Naive thymus-derived CD4-positive, alpha-beta T cell (primary cell): ENCODE data around the gene SNAP25. TPM values are rescaled to one million over a fixed set of nuclear protein-coding genes. Genes with fewer than 3 reads are reported as not detected.

Experiments
- ATAC-seq: fragments of 150-1000 bp; cut with Tn5 transposase; 2 replicates; pipeline ENCODE4 v1.10.0; 2021; ENCODE audit warnings: mild to moderate bottlenecking, moderate library complexity
- CTCF ChIA-PET: fragments of 350-600 bp; sonication (Branson Sonifier 250); formaldehyde crosslinking; loops from one replicate; lab custom pipeline; 2021; ENCODE audit warnings: antibody characterized with exemption; lab: Charles Lee
- POLR2A ChIA-PET: fragments of 350-600 bp; sonication (Branson Sonifier 250); formaldehyde crosslinking; loops from one replicate; lab custom pipeline; 2021; ENCODE audit warnings: antibody characterized with exemption, inconsistent platforms; lab: Charles Lee
- DNase-seq, 9 donors: peaks; one replicate each; pipeline versions ENCODE4 v3.0.0 to v3.0.0-alpha.2; 2020 to 2022; ENCODE audit warnings: mixed read lengths in 1 of 9
- H3K27ac ChIP-seq: one replicate; pipeline ENCODE4 v1.7.0; 2013; ENCODE audit warnings: mild to moderate bottlenecking, low read depth, low read length, moderate library complexity
- H3K27me3 ChIP-seq, 2 donors: one replicate each; pipeline ENCODE4 v1.7.0; 2013; ENCODE audit warnings: low read length in 2 of 2, mild to moderate bottlenecking in 2 of 2, moderate library complexity in 2 of 2; ENCODE audit not compliant: control insufficient read depth in 2 of 2, insufficient read depth in 2 of 2
- H3K36me3 ChIP-seq, 3 experiments: 1 replicate in 2 of 3; 2 replicates in 1 of 3; pipeline ENCODE4 v1.7.0; 2013; ENCODE audit warnings: low read length in 3 of 3, mild to moderate bottlenecking in 3 of 3, moderate library complexity in 1 of 3; ENCODE audit not compliant: insufficient read depth in 3 of 3, control insufficient read depth in 2 of 3
- H3K4me1 ChIP-seq, 2 donors: one replicate each; pipeline ENCODE4 v1.7.0; 2013; ENCODE audit warnings: low read length in 2 of 2, mild to moderate bottlenecking in 2 of 2, moderate library complexity in 1 of 2; ENCODE audit not compliant: control insufficient read depth in 2 of 2, insufficient read depth in 2 of 2
- H3K4me3 ChIP-seq: 2 replicates; pipeline ENCODE4 v1.7.0; 2013; ENCODE audit warnings: mild to moderate bottlenecking, low read length
- H3K9me3 ChIP-seq, 3 experiments: 1 replicate in 2 of 3; 2 replicates in 1 of 3; pipeline ENCODE4 v1.7.0; 2013; ENCODE audit warnings: low read length in 3 of 3; ENCODE audit not compliant: control insufficient read depth in 2 of 3
- H3K27ac Mint-ChIP-seq, 9 donors: one replicate each; pipeline ENCODE4 v1.8.0; 2020 to 2022; ENCODE audit warnings: mixed read lengths in 9 of 9, mild to moderate bottlenecking in 8 of 9, moderate library complexity in 5 of 9, inconsistent platforms in 2 of 9
- H3K27me3 Mint-ChIP-seq, 5 donors: one replicate each; pipeline ENCODE4 v1.8.0; 2021 to 2022; ENCODE audit warnings: mixed read lengths in 5 of 5, mild to moderate bottlenecking in 1 of 5
- H3K36me3 Mint-ChIP-seq, 5 donors: one replicate each; pipeline ENCODE4 v1.8.0; 2020 to 2022; ENCODE audit warnings: mixed read lengths in 5 of 5, mild to moderate bottlenecking in 3 of 5, inconsistent platforms in 1 of 5
- H3K4me1 Mint-ChIP-seq, 7 donors: one replicate each; pipeline ENCODE4 v1.8.0; 2020 to 2022; ENCODE audit warnings: mixed read lengths in 7 of 7, mild to moderate bottlenecking in 3 of 7, inconsistent platforms in 1 of 7
- H3K4me3 Mint-ChIP-seq, 10 donors: one replicate each; pipeline ENCODE4 v1.8.0; 2020 to 2022; ENCODE audit warnings: mild to moderate bottlenecking in 10 of 10, mixed read lengths in 10 of 10, moderate library complexity in 6 of 10, inconsistent platforms in 2 of 10
- H3K9me3 Mint-ChIP-seq, 11 donors: one replicate each; pipeline ENCODE4 v1.8.0; 2020 to 2022; ENCODE audit warnings: mixed read lengths in 11 of 11, mild to moderate bottlenecking in 4 of 11, inconsistent platforms in 1 of 11, moderate library complexity in 1 of 11
- intact Hi-C, 2 donors: fragments of 100-400 bp; cut with micrococcal nuclease; formaldehyde crosslinking; loops; one replicate each; pipeline ENCODE4 v1.15.1; 2023
- polyA plus RNA-seq, 2 donors: library from polyadenylated mRNA; unstranded; fragments of 300-500 nt; fragmentation: Illumina TruSeq; gene quantifications; one replicate each; pipeline ENCODE4 v1.2.3, GENCODE V29; 2021
- total RNA-seq, 6 experiments: library from RNA in 5 of 6; stranded (reverse) in 5 of 6; gene quantifications; 1 replicate in 5 of 6; 2 replicates in 1 of 6; pipeline ENCODE4 v1.2.3 and lab custom pipeline; 2021 to 2026

Gene SNAP25
- total and polyA plus RNA-seq, 7 experiments from 2014 or later: 0.11 to 0.39 TPM; not detected in 5

DNA sequence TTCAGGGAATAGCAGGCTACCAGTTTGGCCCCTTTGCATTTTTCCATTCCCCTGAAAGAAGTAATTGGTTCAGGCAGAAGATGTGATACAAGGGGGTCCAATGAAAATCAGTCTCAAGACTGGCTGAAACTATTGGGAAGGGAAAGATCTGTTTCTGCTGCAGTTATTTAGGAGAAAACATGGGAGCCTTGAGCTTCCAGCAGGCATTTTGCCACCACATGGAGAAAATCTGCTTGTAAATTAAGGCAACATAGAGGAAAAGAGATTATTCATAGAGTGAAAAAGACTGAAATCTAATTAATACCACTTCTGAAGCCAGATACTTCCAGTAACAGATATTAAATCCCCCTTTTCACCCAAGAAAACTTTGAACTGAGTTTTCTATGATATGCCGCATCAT lies 44.2 kb upstream of the SNAP25 start:
- Histone ChIP-seq H3K9me3 (no peaks in the 10 kb centered on the region), H3K36me3 (no peaks in the 10 kb centered on the region), H3K27ac (no peak overlapping the region), H3K27me3 (peaks cover 2 to 3% of the 10 kb centered on the region in 2 donors), H3K4me3 (no peak overlapping the region), H3K4me1 (no peaks in the 10 kb centered on the region)
- H3K27me3 Mint-ChIP-seq: peaks cover 21 to 55% (median 47%) of the 10 kb centered on the region in 5 donors
- POLR2A ChIA-PET: no interaction called here
- CTCF ChIA-PET: no interaction called here
- H3K9me3 Mint-ChIP-seq: peaks cover 0 to 15% (median 3%) of the 10 kb centered on the region in 11 donors
- H3K4me1 Mint-ChIP-seq: peaks cover 5 to 13% (median 7%) of the 10 kb centered on the region in 7 donors
- H3K27ac Mint-ChIP-seq: no peak overlapping the region
- DNase-seq: no peak
- H3K36me3 Mint-ChIP-seq: peaks cover 0 to 4% (median 0%) of the 10 kb centered on the region in 5 donors
- H3K4me3 Mint-ChIP-seq: no peak overlapping the region
- no peak for ATAC-seq
- intact Hi-C loops: no loop called here

DNA sequence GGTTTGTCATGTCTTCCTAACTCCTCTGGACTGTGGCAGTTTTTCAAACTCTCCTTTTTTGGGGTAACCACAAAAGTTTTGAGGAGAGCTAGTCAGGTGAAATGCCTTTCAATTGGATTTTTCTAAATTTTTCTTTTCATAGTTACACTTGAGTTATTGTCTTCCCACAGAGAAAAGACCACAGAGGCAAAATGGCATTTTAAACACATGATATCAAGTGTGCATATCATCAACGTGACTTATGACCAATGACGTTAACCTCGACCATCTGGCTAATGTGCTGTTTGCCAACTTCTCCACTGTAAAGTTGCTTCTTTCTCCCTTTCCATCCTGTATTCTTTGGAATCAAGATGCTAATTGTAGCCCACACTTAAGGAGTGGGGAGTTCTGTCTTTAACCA lies 41.3 kb upstream of the SNAP25 start:
- intact Hi-C loops: no loop called here

DNA sequence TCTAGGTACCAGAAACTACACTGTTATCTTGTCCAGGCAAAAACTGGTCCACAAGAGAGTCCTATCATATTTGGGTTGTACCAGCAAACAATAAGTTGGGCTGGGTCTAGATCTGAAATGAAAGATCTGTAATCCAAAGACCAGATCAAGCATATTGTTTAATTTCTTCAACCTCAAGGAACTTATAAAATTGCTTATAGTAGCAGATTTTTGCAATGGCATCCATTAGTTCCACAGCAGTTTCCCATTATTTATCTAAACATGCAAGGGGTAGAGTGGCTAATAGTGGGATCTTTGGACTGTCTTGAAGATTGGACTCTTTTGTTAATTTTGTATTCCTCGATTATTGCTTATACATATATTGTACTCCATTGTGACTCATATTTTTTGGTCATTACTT lies 40.5 kb upstream of the SNAP25 start:
- DNase-seq: no peak
- ATAC-seq: no peak
- Histone ChIP-seq H3K27me3 (peaks cover 2 to 3% of the 10 kb centered on the region in 2 donors), H3K4me1 (no peaks in the 10 kb centered on the region), H3K27ac (no peak overlapping the region), H3K9me3 (no peaks in the 10 kb centered on the region), H3K36me3 (no peaks in the 10 kb centered on the region), H3K4me3 (no peak overlapping the region)
- no peak overlapping the region for H3K4me3 Mint-ChIP-seq
- ChIA-PET CTCF (no interaction called here), POLR2A (no interaction called here)
- no peak overlapping the region for H3K27ac Mint-ChIP-seq
- no peaks in the 10 kb centered on the region for H3K36me3 Mint-ChIP-seq
- intact Hi-C loops: no loop called here
- peaks cover 4 to 34% (median 23%) of the 10 kb centered on the region in 5 donors for H3K27me3 Mint-ChIP-seq
- H3K9me3 Mint-ChIP-seq: peaks cover 0 to 12% (median 0%) of the 10 kb centered on the region in 11 donors
- peaks cover 0 to 4% (median 0%) of the 10 kb centered on the region in 7 donors for H3K4me1 Mint-ChIP-seq

More for the DNA sequence above, 41.3 kb upstream of the SNAP25 start:
- Mint-ChIP-seq H3K9me3 (peaks cover 0 to 12% (median 0%) of the 10 kb centered on the region in 11 donors), H3K4me3 (no peak overlapping the region), H3K27me3 (peaks cover 10 to 37% (median 30%) of the 10 kb centered on the region in 5 donors), H3K36me3 (peaks cover 0 to 3% (median 0%) of the 10 kb centered on the region in 5 donors), H3K27ac (no peak overlapping the region), H3K4me1 (peaks cover 0 to 9% (median 3%) of the 10 kb centered on the region in 7 donors)
- no peak overlapping the region for H3K27ac ChIP-seq
- H3K4me3 ChIP-seq: no peak overlapping the region
- peaks cover 2 to 3% of the 10 kb centered on the region in 2 donors for H3K27me3 ChIP-seq
- ChIA-PET POLR2A (no interaction called here), CTCF (no interaction called here)
- no peaks in the 10 kb centered on the region for H3K9me3 ChIP-seq
- no peaks in the 10 kb centered on the region for H3K36me3 ChIP-seq
- ATAC-seq (no peak), DNase-seq (no peak)
- H3K4me1 ChIP-seq: no peaks in the 10 kb centered on the region

DNA sequence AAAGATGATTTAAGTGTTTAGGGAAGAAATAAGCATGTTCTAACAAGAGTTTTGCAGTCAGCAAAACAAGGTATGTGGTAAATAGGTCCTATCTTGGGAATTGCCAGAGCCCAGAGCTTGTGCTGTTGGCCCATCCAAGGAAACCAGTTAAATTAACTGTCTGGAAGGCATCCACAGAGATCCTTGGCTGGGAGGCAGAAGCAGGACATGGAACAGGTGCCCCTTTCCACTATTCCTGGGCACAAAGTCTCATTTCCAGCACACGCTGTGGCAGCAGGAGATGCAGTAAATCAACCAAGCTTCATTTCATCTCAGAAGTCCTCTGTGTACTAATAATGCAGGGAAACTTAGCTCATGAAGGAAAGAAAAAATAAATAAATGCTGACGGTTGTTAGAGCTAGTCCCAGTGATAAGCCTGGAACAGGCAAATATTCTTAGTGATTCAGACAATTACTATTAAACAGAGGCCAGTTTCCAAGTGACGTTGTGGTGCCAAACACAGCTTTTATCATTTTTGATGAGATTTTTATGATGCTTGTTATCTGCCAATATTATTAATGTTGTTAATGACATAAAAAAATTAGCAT lies 39.8 kb upstream of the SNAP25 start:
- peaks cover under 1 to 30% (median 21%) of the 10 kb centered on the region in 5 donors for H3K27me3 Mint-ChIP-seq
- Histone ChIP-seq H3K27ac (no peak overlapping the region), H3K4me1 (no peaks in the 10 kb centered on the region), H3K4me3 (no peak overlapping the region), H3K36me3 (no peaks in the 10 kb centered on the region), H3K27me3 (peaks cover 0 to 2% of the 10 kb centered on the region in 2 donors), H3K9me3 (no peaks in the 10 kb centered on the region)
- CTCF ChIA-PET: interaction anchor here (0.6 kb wide), 1 partner anchor 24 kb away, joined by 3 read pairs; no protein-coding TSS in a partner anchor
- no peak overlapping the region for H3K4me3 Mint-ChIP-seq
- no peak overlapping the region for H3K27ac Mint-ChIP-seq
- peaks cover 0 to 10% (median 0%) of the 10 kb centered on the region in 11 donors for H3K9me3 Mint-ChIP-seq
- POLR2A ChIA-PET: no interaction called here
- intact Hi-C loops: no loop called here
- no peak for DNase-seq
- no peaks in the 10 kb centered on the region for H3K36me3 Mint-ChIP-seq
- no peak for ATAC-seq
- H3K4me1 Mint-ChIP-seq: peaks cover 0 to 2% (median 0%) of the 10 kb centered on the region in 7 donors

DNA sequence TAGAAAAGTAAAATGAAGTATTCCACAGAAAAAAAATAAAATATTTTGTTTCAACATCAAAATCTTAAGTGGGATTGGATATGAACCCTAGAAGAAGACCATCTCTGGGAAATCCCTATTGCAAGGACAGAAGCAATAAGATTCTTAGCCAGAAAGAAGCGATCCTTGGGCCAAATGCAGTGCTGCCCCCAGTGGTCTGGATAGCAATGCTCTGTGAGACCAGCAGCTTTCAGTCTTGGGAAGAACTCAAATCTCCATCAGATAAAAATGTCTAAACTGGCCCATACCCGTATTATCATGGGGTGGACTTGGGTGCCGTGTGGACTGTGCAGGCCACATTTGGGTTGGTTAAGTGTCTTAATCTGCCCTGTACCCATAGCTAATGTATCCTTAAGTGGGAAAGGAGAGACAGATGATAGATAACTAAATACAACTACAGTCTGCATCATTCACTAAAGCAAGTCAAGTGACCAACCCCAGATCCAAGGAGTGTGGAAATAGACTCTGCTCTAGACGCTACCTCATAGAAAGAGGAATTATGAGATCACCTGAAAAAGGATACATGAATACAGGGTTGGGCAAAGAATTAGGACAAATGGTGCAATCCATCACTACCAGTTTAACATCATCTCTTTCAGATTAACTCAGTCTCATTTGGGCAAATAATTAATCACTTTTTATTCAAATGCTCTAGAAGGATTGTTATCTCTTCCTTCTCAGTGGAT lies 38.9 kb upstream of the SNAP25 start:
- Mint-ChIP-seq H3K27ac (no peak overlapping the region), H3K27me3 (peaks cover 0 to 21% (median 12%) of the 10 kb centered on the region in 5 donors), H3K4me3 (no peak overlapping the region), H3K4me1 (no peaks in the 10 kb centered on the region), H3K36me3 (no peaks in the 10 kb centered on the region), H3K9me3 (peaks cover 0 to 11% (median 0%) of the 10 kb centered on the region in 11 donors)
- Histone ChIP-seq H3K27ac (no peak overlapping the region), H3K27me3 (peaks cover 0 to 2% of the 10 kb centered on the region in 2 donors), H3K36me3 (no peaks in the 10 kb centered on the region), H3K4me1 (no peaks in the 10 kb centered on the region), H3K4me3 (no peak overlapping the region), H3K9me3 (no peaks in the 10 kb centered on the region)
- CTCF ChIA-PET: no interaction called here
- intact Hi-C loops: no loop called here
- no peak for DNase-seq
- POLR2A ChIA-PET: no interaction called here
- no peak for ATAC-seq

DNA sequence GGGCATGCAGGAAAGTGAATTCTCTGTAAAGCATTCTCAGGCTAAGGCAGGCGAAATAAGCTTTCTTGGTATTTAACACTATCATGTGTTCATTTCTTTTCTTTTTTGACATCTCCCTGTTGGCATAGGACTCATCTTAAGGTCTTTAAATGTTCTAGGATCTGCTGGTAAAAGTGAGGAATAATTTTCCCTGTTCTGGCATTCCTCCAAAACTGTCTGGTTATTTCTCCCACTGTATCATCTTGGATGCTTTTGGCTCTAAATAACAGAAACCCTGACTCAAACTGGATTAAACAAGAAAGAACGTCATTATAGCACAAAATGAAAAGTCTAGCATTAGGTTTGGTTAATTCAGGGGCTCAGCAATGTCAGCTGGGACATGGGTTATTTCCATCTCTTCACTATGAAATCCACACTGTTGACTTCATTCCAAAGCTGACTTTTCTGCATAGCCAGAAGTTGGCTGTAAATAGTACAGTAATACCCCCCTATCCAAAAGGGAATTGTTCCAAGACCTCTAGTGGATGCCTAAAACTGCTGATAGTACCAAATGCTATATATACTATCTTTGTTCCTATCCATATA lies 37.9 kb upstream of the SNAP25 start:
- Histone ChIP-seq H3K4me1 (no peaks in the 10 kb centered on the region), H3K36me3 (no peaks in the 10 kb centered on the region)
- ATAC-seq: no peak

More for the DNA sequence above, 37.9 kb upstream of the SNAP25 start:
- H3K36me3 Mint-ChIP-seq: no peaks in the 10 kb centered on the region
- H3K4me1 Mint-ChIP-seq: no peaks in the 10 kb centered on the region
- H3K27ac ChIP-seq: no peak overlapping the region
- no peak overlapping the region for H3K27ac Mint-ChIP-seq
- CTCF ChIA-PET: no interaction called here
- intact Hi-C loops: no loop called here
- H3K27me3 Mint-ChIP-seq: peaks cover 0 to 21% (median 11%) of the 10 kb centered on the region in 5 donors
- no peak for DNase-seq
- no peaks in the 10 kb centered on the region for H3K27me3 ChIP-seq
- POLR2A ChIA-PET: no interaction called here
- H3K4me3 Mint-ChIP-seq: no peak overlapping the region
- no peaks in the 10 kb centered on the region for H3K9me3 ChIP-seq
- peaks cover 0 to 21% (median 6%) of the 10 kb centered on the region in 11 donors for H3K9me3 Mint-ChIP-seq
- no peak overlapping the region for H3K4me3 ChIP-seq
